GDM1 (cell line): ENCODE data around the gene BHLHE23.
"Not testable (repeated sequence)": the region's sequence is repeated elsewhere in the genome, so short reads cannot be mapped to it uniquely, and the experiment has no call there.

Experiments used
- DNase-seq: peaks from one replicate; lab custom pipeline; 2025; lab: John Stamatoyannopoulos, UW

Gene BHLHE23

DNA sequence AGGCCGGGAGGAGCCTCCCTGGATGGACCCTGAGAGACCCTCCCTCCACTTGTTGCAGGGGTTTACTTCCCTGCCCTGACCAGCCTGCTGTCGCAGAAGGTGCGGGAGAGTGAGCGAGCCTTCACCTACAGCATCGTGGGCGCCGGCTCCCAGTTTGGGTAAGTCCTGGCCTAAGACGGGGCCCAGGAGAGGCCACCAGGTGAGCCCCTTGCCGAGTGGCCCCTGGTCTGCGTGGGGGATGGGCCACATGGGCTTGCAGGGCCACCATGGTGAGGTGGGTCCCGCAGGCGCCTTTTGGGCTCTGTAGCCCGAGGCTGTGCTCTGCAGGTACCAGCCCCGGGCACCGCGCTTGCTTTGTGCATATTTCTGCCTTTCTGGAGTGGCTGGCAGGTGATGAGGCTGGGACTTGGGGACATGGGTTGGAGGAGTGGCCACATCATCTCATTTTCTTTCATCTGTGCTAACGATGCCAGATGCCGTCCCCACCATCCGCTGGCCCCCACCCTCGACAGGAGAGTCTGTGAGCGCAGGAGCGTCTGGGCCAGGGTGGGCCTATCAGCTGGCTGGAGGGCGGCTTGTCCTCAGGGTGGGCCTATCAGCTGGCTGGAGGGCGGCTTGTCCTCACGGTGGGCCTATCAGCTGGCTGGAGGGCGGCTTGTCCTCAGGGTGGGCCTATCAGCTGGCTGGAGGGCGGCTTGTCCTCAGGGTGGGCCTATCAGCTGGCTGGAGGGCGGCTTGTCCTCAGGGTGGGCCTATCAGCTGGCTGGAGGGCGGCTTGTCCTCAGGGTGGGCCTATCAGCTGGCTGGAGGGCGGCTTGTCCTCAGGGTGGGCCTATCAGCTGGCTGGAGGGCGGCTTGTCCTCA lies 46.1 kb downstream of the BHLHE23 start:
- DNase-seq: not testable (repeated sequence)

DNA sequence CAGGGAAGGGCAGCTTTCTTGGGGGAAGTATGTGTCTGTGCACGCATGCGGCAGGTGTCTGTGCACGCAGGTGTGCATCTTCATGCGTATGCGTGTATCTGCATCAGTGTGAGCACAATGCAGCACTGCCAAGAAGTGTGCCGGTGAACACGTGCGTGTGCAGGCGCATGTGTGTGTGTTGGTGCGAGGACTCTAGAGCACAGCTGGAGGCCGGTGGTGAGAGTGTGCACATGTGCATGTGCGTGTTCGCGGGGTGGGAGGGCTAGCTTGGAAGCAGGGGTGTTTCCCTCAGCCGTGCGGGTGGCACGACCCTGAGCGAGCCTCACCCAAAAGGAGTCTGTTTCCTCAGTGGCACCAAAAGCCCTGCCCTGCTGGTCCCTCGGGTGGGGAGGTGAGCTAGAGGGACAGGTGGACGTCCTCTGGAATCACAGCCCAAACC lies 46.7 kb downstream of the BHLHE23 start:
- DNase-seq: no peak

DNA sequence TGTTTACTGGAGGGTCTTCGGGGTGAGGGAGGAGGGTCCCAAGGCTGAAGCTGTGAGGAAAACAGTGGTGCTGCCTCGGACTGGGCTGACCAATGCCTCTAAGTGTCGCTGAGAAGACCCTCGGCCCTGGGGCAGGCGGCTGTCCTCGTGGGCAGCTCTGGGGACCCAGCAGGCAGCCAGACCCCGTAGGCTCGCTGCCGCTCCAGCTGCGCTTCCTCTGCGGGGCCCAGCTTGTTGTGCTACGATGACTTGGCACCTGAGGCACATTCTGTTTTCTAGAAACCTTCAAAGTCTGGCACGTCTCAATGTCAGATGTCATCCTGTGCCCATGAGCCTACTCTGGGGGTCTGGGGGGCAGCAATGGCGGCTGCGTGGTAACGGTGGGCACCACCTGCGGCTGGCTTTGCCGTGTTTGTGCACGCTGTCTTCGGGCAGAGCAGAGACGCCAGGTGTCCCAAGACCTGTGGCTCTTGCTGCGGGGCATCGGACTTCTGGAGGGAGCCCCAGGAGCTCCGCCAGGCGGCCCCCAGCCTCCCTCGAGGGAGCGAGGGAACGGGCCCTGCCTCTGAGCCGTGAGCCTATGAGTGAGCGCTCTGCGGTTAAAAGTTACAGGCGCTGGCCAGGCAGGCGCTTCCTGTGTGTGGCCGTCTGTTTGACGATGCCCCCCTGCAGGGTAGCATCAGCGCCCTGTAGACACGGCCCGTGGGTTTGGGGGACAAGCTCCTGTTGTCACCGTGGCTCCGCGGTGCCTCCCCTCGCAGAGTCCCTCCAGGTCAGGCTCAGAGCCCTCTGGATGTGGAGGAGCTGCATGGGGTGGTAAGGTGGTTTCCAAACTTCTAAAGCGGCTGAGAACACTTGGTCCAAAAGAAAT lies 47.4 kb downstream of the BHLHE23 start:
- DNase-seq: no peak

DNA sequence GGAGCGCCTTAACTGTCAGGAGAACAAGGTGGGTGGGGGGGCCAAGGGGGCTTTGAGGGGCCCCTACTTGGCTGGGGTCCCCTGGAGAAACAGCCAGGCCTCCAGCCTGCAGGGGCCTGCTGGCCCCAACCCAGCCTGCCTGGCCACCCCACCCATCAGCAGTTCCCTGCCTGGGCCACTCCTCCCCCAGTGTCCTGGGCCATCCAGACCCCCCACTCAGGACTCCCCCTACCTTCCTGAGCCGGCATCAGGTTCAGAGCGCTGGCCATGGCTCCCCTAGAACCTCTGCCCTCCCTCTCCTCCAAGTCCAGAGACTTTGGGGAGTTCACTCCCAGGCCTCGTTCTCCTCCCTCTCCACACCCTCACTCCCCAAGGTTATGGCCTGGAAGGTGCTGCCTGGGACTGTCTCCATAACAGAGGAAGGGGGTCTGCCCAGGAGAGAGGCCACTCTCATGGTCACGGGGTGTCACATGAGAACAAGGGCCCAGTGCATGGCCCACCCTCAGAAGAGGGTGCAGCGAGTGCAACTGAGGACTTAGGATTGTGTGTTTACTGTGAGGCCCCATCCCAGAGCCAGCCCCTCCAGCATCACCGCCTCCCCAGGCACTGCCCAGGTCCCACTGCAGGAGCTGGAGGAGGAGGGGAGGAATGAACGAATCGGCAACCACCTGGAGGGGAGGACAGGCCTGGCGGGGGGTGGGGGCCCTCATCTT lies 48.2 kb downstream of the BHLHE23 start:
- no peak for DNase-seq

DNA sequence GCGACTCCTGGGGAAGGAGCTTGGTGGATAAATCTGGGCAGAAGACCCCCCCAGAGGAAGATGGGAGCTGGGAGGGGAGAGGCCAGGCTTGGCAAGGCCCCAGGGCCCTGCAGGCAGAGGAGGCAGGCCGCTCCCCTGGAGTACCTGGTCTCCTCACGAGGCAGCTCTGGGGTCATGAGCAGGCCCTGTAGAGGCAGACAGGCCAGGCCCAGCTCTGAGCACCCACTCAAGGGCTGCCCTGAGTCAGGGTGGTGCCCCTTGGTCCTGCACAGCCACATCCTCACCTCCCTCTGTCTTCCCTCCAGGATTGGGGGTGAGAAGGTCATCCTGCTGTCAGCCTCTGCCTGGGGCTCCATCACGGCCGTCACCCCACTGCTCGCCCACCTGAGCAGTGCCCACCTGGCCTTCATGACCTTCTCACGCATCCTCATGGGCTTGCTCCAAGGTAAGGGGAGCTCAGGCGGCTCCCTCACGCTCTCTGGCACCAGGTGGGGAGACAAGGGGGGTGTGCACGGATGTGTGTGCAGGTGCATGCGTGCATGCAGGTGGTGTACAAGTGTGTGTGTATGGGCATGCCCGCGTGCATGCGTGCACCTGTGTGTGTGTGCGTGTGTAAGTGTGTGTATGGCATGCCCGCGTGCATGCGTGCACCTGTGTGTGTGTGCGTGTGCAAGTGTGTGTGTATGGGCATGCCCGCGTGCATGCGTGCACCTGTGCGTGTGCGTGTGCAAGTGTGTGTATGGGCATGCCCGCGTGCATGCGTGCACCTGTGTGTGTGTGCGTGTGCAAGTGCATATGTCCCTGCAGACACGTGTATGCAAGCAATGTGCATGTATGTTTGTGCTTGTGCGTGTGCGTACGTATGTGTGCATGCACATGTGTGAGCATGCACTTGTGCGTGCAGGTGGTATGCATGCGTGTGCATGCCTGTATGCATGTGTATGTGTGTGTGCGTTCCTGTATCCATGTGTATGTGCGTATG lies 49.3 kb downstream of the BHLHE23 start:
- DNase-seq: no peak

DNA sequence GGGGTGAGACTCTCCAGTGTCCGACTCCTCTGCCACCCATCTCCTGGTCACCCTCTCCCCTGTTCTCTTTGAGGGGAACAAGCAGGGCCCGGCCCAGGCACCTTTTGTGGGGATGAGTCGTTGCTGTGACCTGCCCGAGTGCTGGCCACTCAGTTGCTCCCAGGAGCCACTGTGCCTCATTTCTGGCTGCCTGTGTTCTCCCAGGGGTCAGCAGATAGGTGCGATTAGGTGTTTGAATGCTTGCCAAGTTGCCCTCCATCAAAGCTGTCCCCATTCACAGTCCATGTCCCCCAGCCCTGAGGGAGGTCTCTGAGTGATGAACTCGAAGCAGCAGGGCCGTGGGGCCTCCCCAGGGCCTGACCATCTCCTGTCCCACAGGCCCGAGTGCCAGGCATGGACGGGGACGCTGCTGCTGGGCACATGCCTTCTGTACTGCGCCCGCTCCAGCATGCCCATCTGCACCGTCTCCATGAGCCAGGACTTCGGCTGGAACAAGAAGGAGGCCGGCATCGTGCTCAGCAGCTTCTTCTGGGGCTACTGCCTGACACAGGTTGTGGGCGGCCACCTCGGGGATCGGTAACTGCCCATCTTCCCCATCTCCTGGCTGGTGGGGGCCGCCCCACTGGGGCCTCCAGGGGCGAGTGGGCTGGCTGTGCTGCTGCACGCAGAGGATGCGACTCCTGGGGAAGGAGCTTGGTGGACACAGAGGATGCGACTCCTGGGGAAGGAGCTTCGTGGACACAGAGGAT lies 50.2 kb downstream of the BHLHE23 start:
- no peak for DNase-seq
